ENCODE results near the gene MYBPH.

MYBPH gene

GRCh38 chr1:203129501-203130231 is 46.0 kb downstream of the MYBPH start:
- no peak for DNase-seq (ENCODE audit: low spot score)

- no peak for DNase-seq (ENCODE audit: low spot score)
Measured at GRCh38 chr1:203128716-203129500, 46.7 kb downstream of the MYBPH start.

DNA sequence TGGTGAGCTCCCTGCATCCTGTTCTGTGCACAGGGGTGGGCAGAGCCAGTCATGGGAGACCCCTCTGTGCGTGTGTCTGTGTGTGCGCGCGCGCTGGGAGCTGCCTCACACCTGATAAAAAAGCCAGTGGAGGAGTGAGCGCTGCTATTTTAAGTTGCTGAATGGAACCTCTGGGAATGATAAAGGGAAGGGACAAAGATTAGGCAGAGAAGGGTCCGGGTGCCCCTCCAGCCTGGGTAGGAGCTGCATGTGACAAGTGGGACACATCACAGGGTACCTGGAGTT is 47.3 kb downstream of the MYBPH start:
- DNase-seq (ENCODE audit: low spot score): no peak

GRCh38 chr1:203127666-203128430 is 47.8 kb downstream of the MYBPH start, which contains the start of gene ADORA1:
TSS of gene ADORA1 (plus strand) at chr1:203127726. CDS start at chr1:203128842, 1,116 bp downstream.
- DNase-seq (ENCODE audit: low spot score): no peak

- no peak for DNase-seq (ENCODE audit: low spot score)
Measured at GRCh38 chr1:203126866-203127665, 48.6 kb downstream of the MYBPH start.

- DNase-seq (ENCODE audit: low spot score): no peak
Measured at GRCh38 chr1:203126151-203126865, 49.3 kb downstream of the MYBPH start.

- DNase-seq (ENCODE audit: low spot score): no peak
Measured at GRCh38 chr1:203124546-203125317, 50.9 kb downstream of the MYBPH start.

DNA sequence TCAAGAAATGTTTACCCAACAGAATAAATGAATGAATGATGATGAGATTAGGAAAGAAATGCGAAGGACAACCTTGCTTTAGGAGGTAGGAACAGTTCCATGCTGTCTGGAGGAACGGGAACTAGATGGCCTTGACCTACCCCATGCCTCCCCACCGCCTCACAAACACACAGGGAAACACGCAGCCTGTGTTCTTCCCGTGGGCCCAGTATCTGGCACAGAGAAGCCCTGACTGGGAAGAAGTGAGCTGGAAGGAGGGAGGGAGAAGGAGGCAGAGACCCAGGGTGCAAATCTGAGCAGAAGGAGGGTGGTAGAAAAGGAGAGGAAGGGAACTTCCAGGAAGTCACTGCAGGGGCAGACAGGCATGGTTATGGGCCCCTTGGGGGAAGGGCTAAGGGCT is 51.6 kb downstream of the MYBPH start:
- no peak for DNase-seq (ENCODE audit: low spot score)

GRCh38 chr1:203122159-203122558 is 53.5 kb downstream of the MYBPH start:
- no peak for DNase-seq (ENCODE audit: low spot score)

DNA sequence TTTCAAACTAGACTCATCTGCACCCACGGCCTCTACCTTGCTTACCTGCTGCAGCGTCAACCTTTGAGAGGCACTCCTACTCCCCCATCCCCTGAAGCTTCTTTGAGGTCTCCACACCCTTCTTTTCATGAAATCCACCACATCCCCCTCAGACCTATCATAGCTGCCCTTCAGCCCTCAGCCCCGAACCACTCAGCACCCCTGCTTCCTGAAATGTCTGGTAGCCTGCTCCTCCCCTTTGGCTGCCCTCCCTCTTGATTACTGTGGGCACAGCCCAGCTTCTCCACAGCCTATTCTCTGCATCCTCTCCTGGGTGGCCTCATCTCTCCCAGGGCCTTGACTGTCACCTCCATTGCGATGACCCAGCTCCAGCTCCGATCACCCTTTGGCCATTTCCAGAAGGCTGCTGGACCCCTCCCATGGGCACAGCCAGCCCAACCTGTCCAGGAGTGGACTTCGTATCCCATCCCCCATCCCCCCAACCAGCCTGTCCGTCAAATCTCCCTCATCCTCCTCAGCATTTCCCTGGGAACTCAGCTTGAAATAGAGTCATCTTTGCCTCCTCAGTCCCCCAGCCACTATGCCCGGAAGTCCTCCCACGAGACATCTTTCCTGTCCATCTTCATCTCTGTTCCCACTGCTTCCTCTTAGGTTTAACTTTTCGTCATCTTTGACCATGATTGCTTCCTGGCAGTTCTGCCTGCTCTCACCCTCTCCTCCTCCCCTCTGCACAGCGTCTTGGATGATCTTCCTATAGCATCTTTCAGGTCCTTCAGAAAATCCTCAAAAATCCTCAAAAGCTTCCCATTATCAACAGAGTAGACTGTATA is 54.2 kb downstream of the MYBPH start:
- no peak for DNase-seq (ENCODE audit: low spot score)

GRCh38 chr1:203120325-203121153 is 55.1 kb downstream of the MYBPH start:
- no peak for DNase-seq (ENCODE audit: low spot score)

Data from activated CD4-positive, alpha-beta T cell treated with anti-CD3 and anti-CD28 coated beads, Interleukin-2, Interleukin-4, amounts not matched to agents 100 ng/mL and 50 ng/mL, durations not matched to agents 16 hours and 8 hours (primary cell).